ENCODE results near the gene CACNG1.
"Not testable (repeated sequence)": the region's sequence is repeated elsewhere in the genome, so short reads cannot be mapped to it uniquely, and the experiment has no call there.

Gene CACNG1

DNA sequence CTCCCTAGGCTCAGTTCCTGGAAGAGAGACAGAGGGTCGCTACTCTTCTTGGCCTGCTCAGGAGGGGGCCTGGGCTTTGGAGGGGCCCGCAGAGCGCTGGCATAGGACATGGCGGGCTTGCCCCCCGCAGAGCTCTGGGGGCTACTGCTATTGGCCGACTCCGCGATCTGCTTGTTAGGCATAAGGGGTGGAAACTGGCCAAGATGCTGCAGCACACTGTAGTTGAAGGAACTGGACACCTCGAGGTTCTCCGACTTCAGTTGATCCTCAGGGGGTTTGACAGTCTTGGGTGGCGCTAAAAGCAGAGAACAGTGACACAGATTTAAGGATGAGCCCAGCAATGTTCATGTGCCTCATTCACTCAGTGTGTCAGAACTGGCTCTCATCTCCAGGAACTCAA lies 33.9 kb downstream of the CACNG1 start:
- DNase-seq (ENCODE audit: low read depth in 3 of 3): no peak

DNA sequence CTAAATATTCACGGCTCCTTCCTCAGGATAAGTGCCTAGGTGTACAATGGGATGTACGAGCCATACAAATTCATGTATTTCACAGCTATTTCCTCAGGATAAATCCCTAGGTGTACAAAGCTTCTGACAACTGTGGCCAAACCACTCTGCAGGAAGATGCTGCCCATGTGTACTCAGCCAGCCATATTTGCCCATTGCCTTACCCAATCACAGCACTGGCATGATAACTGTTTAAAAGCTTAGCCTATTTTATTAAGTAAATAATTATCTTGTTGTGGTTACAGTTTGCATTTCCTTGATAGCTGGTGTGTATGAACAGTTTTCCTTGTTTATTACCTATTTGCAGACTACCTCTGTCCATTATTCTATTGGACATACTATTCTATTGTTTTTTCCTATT lies 35.1 kb downstream of the CACNG1 start:
- DNase-seq (ENCODE audit: low read depth in 3 of 3): no peak

GRCh38 chr17:67080804-67081203 lies 36.5 kb downstream of the CACNG1 start:
- DNase-seq (ENCODE audit: low read depth in 3 of 3): no peak

DNA sequence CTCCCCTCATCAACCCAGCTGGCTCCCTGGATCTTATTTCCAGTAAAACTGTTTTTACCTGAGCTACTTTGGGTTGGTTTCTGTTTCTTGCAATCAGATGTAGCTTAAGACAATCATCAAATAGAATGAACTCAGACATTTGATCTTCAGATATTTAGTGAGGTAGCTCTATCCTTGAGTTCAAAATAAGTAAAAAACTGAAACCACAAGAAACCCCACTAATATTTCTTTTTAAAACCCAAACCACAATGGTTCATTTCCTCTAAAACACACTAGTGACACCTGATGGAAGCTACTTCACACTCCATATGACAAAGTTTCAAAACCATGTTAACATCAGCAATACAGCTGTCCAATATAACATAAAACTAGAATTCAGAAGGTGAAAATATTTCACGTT lies 37.8 kb downstream of the CACNG1 start:
- DNase-seq (ENCODE audit: low read depth in 3 of 3): no peak

DNA sequence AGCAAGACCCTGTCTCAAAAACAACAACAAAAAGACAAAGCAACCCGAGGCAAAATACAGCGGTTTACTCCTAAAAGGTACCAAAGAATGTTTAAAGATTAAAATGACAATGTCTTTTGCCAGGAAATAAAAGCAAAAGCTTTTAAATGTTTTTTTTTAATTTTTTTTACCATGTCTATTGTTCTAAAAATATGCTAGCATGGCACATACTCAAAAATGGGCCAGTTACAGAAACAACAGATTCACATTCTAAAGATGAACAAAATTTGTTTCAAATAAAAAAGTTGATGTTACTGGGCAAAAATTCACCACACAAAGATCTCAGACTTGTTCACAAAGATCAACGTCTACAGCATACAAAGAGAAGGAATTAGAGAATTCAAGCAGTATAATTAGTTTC lies 41.1 kb downstream of the CACNG1 start:
- no peak for DNase-seq (ENCODE audit: low read depth in 3 of 3)

GRCh38 chr17:67088639-67089038 lies 44.3 kb downstream of the CACNG1 start:
- DNase-seq (ENCODE audit: low read depth in 3 of 3): no peak

GRCh38 chr17:67090341-67090740 lies 46.0 kb downstream of the CACNG1 start:
- DNase-seq (ENCODE audit: low read depth in 3 of 3): no peak

DNA sequence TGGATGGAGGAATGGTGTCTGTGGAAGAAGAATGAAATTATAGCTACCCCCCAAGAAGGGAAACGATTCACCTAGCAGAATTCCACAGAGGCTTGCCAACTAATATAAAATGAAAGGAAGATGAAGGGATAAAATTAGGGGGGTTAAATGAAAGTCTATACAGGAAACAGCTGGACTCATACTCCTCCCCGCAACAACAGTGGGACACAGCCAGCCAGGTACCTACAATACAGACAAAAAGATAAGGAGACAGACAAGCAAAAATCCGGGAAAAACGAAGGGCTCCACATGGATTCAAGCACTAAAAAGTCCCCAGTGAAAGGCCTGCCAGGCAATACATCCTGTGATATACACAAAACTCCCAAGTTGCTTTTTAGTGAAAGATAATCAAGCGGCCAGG lies 47.9 kb downstream of the CACNG1 start:
- no peak for DNase-seq (ENCODE audit: low read depth in 3 of 3)

DNA sequence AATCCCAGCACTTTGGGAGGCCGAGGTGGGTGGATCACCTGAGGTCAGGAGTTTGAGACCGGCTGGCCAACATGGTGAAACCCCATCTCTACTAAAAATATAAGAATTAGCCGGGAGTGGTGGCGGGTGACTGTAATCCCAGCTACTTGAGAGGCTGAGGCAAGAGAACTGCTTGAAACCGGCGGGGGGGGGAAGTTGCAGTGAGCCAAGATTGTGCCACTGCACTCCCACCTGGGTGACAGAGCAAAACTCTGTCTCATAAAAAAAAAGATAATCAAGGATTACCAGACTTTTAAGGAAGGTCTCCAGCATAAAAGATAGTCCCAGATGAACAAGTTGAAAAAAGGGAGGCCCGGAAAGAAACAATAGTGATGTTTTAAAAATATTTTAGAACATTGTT lies 48.4 kb downstream of the CACNG1 start:
- not testable (repeated sequence) for DNase-seq (ENCODE audit: low read depth in 3 of 3)

- no peak for DNase-seq (ENCODE audit: low read depth in 3 of 3)
These were observed 49.0 kb downstream of the CACNG1 start for GRCh38 chr17:67093348-67093747.

DNA sequence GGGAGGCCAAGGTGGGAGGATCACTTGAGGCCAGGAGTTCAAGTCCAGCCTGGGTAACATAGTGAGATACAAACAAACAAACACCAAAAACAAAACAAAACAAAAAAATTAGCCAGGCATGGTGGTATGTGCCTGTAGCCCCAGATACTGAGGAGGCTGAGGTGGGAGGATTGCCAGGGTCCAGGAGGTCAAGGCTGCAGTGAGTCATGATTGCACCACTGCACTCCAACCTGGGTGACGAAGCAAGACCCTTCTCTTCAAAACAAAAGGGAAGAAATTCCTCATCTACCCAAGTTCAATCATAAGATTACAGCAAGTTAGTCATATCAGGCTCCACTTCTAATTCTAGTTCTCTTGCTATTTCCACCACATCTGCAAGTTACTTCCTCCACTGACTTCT lies 50.9 kb downstream of the CACNG1 start:
- not testable (repeated sequence) for DNase-seq (ENCODE audit: low read depth in 3 of 3)

DNA sequence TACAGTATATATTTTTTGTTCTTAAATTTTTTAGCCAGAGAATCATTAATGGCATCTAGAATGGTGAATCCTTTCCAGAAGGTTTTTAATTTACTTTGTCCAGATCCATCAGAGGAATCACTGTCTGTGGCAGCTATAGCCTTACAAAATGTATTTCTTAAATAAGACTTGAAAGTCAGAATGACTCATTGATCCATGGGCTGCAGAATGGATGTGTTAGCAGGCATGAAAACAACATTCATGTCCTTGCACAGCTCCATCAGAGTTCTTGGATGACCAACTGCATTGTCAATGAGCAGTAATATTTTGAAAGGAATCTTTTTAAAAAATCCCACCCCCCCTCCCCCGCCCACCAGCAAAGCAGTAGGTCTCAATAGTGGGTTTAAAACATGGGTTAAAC lies 51.4 kb downstream of the CACNG1 start:
- no peak for DNase-seq (ENCODE audit: low read depth in 3 of 3)

- DNase-seq (ENCODE audit: low read depth in 3 of 3): no peak
These were observed 52.3 kb downstream of the CACNG1 start for GRCh38 chr17:67096609-67097008.

DNA sequence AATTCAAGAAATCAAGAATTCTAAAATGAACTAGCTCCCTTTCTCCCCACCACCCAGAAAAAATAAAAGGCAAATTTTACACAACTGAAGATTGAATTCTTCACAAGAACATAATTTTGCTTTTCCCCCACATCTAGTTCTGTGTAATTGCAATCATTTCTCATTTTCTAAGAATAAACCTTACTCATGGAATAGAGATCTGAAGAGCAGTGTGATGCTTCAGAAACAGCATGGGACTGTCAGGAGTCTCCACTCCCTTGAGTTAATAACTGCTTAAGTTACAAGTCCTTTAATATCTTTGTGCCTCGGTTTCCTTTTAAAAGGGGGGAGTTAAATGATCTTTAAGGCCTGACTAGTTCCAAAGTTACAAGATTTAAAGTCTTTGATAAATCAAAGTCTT lies 53.7 kb downstream of the CACNG1 start:
- no peak for DNase-seq (ENCODE audit: low read depth in 3 of 3)

DNA sequence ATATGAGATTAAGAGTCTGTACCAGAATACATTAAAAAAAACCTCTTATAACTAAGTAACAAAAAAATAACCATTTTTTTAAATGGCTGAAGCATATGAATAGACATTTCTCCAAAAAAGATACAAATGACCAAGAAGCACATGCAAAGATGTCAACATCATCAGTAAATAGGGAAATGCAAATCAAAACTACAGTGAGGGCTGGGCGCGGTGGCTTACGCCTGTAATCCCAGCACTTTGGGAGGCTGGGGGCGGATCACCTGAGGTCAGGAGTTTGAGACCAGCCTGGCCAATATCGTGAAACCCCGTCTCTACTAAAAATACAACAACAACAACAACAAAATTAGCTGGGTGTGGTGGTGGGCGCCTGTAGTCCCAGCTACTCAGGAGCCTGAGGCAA lies 60.3 kb downstream of the CACNG1 start:
- not testable (repeated sequence) for DNase-seq (ENCODE audit: low read depth in 3 of 3)

GRCh38 chr17:67105213-67105612 lies 60.9 kb downstream of the CACNG1 start:
- DNase-seq (ENCODE audit: low read depth in 3 of 3): no peak
